Stimulated activated CD8-positive, alpha-beta memory T cell treated with anti-CD3 and anti-CD28 coated beads, Interleukin-12 subunit alpha, Interleukin-12 subunit beta, amount 100 ng/mL, for 1 hour (primary cell): Measurements from ENCODE around the gene TSPAN32.
"Not testable (repeated sequence)": the region's sequence is repeated elsewhere in the genome, so short reads cannot be mapped to it uniquely, and the experiment has no call there.

Source experiments
- DNase-seq: peaks from one replicate; pipeline ENCODE4 v3.0.0-alpha.2; 2020; ENCODE audit warnings: low read depth

TSPAN32 gene

DNA sequence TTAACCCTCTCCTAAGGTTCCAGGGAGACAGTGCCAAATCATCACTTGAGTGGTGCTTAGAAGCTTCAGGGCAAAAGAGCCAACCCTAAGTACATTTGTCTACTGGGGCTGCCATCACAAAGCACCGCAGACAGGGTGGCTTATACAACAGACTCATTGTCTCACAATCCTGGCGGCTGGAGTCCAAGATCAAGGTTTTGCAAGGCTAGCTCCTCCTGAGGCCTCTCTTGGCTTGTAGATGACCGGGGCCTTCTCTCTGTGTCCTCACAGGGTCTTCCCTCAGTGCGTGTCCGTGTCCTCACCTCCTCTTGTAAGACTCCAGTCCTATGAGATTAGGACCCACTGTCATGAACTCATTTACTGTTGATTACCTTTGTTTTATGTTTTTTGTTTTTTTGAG lies 41.2 kb downstream of the TSPAN32 start:
- DNase-seq = no peak

DNA sequence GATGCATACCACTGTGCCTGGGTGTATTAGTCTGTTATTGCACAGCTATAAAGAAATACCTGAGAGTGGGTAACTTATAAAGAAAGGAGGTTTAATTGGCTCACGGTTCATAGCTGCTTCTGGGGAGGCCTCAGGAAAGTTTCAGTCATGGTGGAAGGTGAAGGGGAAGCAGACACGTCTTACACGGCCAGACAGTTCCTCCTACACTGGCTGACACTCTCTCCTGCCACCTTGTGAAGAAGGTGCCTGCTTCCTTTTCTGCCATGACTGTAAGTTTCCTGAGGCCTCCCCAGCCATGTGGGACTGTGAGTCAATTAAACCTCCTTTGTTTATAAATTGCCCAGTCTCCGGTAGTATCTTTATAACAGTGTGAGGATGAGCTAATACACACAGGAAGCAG lies 41.7 kb downstream of the TSPAN32 start:
- DNase-seq = no peak

DNA sequence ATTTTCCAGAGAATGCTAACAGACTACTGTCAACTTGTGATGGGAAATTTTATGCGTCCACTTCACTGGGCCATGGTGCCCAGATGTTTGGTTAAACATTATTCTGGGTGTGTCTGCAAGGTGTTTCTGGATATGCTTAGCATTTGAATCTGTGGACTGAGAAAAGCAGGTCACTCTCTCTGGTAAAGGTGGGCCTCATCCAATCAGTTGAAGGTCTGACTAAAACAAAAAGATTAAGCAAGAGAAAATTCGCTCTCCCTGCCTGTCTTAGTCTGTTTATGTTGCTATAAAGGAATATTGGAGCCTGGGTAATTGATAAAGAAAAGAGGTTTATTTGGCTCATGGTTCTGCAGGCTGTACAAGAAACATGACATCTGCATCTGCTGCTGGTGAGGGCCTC lies 43.2 kb downstream of the TSPAN32 start:
- no peak for DNase-seq

DNA sequence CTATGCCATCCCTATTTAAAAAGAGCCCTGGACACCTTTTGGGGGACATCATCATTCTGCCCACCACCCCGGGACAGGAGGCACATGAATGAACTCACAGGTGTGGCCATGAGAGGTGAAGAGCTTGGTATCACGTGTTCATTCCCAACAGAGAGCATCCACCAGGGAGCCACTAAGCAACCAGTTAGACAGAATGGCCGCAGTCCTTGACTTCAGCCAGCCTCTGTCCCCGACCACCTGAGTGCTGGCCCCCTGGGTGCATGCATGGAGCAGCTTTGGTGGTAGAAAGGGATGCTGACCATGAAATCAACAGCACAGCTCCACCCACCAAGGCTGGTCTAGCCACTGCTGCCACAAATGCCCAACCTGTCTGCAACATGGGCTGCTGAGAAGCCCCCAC lies 44.2 kb downstream of the TSPAN32 start:
- no peak for DNase-seq

DNA sequence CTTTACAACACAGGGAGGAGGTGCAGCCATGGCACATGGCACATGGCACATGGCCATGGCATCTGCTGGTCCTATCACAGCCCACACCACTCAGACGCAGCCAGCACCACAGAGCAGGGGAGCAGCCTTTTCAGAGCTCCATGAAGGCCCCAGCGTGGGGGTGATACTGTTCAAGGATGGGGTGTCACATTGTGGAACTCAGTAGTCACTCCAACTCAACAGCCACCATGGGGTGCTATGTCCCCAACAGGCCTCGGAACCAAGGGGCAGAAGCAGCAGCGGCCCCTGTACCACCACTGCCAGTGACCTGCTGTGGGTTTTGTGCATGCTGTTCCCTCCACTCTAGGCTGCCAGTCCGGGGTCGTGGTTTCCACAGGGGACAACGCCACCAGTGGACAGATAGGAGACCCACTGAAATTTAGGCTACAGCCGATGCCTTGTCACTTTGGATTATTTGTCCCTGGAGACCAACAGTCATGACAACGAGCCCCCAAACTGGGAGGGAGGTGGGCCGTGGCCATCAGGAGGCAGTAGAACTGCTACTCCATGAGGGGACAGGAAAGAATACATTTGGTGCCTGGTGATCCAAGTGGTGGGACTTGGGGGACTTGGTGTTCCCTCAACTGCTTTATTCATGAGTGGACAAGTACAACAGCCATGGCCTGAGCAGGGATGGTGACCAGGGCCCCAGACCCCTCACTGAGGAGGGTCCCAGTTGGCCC lies 44.9 kb downstream of the TSPAN32 start:
- no peak for DNase-seq

DNA sequence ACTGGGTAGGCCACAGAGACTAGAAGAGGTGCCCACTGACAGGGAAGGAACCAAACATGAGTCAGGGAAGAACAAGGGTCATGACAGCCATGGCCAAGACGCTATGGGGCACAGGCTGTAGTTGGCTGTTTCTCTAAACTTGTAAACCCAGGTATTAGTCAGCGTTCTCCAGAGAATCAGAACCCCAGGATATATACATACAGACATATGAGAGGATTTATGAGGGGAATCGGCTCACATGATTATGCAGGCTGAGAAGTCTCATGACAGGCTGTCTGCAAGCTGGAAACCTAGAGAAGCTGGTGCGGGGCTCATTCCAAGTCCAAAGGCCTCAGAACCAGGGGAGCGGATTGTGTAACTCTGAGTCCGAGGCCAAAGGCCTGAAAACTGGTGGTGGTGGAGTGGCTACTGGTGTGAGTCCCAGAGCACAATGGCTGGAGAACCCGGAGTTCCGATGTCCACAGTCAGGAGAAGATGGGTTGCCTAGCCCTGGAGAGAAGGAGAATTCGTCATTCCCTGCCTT lies 45.6 kb downstream of the TSPAN32 start:
- no peak for DNase-seq

DNA sequence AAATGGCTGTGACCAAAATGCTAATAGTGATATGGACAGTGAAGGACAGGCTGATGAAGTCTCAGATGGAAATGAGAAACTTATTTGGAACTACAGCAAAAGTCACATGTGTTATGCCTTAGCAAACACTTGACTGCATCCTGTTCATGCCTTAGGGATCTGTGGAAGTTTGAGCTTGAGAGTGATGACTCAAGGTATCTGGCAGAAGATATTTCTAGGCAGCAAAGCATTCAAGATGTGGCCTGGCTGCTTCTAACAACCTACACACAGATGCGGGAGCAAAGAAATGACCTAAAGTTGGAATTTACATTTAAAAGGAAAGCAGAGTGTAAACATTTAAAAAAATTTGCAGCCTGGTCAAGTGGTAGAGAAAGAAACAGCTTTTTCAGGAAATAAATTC lies 47.2 kb downstream of the TSPAN32 start:
- DNase-seq = no peak

DNA sequence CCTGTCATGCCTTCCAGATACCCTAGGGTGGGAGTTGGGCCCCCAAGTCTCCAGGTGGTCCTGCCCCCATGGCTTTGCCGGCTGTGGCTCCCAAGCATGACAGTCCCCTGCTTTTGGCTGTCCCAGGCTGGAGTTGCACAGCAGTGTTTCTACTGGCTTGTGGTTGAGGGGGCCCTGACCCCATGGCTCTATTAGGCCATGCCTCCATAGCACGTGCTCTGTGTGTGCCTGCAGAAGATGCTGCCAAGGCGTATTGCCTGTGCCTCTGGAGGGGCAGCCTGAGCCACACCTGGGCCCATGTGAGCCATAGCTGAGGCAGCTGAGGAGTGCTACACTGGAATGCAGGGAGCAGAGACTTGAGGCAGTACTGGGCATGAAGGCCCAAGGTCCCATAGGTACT lies 49.9 kb downstream of the TSPAN32 start:
- DNase-seq = no peak

DNA sequence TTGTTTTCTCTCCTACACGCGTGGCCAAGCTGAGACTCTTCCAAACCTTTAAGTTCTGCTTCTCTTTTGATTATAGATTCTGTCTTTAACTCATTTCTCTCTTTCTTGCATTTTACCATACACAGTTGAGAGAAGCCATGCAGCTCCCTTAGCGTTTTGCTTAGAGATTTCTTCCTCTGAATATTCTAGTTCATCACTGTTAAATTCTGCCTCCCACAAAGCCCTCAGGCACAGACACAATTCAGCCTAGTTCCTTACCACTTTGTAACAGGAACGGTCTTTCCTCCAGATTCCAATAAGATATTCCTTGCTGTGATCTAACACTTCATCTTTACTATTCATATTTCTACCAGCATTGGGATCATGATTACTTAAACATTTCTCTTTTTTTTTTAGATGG lies 50.6 kb downstream of the TSPAN32 start:
- DNase-seq = no peak

DNA sequence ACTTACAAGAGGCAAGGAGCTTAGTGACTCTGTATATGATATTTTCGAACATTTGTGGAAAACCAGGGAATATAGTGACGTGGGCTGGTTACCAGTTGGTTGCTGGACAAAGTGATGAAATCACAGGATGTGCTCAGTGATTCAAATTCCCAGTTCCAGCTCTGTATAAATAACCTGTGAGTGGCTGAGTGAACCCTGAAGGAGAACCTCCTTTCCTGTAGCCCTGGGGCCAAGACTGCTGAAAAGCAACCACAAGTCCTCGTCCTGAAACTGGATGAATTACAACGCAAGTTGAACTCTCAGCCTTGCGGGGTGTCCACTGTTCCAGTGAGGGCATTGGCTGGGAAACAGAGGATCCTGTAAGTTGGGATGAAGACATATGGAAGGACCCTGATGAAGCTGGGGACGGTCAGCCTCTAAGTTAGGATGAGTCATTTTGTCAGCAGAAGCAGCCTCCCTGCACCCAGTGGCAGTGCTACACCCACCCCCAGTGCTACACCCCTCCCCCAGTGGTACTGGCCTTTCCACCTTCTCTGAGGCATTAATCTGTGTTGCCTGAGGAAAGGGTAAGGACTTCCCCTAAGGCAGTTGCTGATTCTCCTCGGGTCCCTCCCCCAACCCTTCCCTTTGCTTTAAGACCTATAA lies 53.3 kb downstream of the TSPAN32 start:
- DNase-seq = no peak

DNA sequence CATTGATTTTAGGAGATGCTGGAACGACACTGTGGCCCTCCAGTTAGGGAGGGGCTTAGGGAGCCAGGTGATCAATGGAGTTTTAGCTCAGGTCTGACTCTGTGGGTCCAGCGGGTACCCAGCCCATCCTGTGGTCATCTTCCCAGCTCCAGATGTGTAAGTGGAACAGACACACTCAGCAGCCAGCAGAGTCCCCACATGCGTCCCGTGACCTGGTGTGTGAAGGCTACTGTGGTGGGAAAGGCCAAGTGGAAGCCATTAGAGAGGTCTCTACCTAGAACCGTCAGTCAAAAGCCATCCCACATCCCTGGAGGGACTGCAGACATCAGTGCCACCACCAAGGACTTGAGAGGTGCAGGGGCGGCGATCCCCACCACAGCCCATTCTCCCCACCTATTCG lies 55.4 kb downstream of the TSPAN32 start:
- no peak for DNase-seq

DNA sequence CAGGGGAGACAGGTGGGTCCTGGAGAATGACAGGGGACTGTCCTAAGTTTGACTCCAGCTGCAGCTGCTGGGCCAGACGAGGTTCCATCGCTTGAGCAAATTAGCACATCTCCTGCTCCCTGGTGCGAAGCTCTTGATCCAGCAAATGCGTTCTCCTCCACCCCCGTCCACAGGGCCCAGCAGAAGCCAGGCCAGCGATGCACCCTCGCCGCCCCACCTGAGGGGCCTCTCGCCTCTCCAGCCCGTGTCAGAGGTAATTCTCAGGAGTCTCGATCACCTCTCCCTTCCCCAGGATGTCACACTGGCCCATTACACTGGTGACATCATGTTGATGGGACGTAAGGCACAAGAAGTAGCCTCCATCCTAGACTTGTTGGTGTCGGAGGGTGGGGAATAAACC lies 55.8 kb downstream of the TSPAN32 start:
- DNase-seq = not testable (repeated sequence)

DNA sequence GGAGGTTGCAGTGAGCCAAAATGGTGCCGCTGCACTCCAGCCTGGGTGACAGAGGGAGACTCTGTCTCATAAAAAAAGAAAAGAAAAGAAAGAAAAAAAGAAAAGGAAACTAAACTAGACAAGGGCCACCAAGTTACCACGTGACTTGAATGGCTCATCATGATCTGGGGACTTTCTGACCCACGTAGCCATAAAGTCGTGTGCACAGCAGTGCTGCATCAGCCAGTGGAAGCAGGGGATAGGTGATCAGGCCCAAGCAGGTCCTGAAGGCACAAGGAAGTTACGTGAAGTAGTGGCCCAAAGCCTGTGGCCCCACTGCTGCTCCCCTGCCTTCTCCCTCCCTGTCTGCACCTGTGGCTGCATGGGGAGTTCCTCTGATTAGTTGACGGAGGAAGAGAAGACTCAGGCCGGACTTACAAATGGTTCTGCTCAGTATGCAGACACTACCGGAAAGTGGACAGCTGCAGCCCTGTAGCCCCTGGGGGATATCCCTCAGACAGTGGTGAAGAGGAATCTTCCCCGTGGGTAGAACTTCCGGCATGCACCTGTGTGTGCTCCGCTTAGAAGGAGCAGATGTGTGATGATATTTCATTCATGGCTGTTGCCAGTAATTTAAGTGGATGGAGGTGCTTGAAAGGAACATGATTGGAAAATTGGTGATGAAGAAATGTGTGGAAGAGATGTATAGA lies 57.1 kb downstream of the TSPAN32 start:
- DNase-seq = no peak

DNA sequence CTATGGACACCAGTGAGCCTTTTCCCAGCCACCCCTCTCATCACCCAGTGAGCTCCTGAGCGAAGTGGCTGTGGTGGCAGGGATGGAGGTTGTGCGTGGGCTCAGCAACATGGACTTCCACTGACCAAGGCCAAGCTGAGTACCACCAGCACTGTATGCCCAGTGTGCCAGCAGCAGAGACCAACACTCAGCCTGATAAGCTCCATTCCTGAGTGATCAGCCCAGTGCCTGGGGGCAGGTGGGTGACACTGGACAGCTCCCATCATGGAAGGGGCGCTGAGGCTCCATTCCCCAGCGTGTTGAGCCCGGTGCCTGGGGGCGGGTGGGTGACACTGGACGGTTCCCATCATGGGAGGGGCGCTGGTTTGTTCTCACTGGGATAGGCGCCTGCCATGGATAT lies 57.7 kb downstream of the TSPAN32 start:
- DNase-seq = no peak

DNA sequence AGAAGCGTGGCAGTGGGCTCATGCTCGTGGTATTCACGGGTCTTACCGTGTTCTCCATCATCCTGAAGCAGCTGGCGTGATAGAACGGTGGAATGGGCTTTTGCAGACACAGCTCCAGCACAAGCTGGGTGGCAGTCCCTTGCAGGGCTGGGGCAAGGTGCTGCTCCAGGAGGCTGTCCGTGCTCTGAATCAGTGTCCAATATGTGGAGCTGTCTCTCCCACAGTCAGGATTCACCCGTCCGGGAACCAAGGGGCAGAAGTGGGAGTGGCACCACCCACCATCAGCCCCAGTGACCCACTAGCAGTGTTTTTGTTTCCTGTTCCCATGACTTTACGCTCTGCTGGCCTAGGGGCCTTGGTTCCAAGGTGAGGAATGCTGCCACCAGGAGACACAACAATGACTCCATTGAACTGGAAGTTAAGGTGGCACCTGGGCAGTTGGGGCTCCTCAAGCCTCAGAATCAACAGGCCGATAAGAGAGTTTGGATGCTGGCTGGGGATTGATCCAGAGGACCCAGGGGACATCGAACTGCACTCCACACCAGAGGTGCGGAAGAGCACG lies 58.3 kb downstream of the TSPAN32 start:
- DNase-seq = no peak

DNA sequence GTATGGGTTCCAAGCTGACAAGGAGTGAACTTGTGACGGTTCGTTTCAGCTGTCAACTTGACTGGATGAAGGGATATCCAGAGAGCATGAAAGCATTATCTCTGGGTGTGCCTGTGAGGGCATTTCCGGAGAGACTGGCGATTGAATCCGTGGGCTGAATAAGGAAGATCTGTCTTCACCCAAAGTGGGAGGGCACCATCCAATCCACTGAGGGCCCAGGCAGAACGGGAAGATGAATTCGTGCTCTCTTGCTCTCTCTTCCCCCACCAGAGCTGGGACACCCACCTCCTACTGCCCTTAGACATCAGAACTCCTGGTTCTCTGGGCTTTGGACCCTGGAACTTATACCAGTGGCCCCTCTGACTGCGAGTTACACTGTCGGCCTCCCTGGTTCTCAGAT lies 59.8 kb downstream of the TSPAN32 start:
- no peak for DNase-seq

DNA sequence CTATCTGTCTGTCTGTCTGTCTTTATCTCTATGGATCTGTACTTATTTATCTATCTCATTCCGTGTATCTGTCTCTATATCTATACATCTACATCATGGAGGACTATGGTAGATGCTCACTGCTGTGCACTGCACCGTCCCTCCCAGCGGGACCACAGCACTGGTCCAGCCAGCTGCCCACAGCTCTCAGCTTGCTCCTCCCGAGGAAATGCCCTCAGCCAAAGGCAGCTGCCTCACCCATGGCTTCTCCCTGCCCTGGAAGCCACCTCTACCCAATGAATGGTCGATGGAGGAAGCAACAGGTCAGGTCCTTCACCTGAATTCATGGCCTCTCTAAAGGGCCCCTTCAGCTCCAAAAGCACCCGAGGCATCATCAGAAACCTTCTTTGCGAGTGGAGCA lies 60.6 kb downstream of the TSPAN32 start:
- no peak for DNase-seq

DNA sequence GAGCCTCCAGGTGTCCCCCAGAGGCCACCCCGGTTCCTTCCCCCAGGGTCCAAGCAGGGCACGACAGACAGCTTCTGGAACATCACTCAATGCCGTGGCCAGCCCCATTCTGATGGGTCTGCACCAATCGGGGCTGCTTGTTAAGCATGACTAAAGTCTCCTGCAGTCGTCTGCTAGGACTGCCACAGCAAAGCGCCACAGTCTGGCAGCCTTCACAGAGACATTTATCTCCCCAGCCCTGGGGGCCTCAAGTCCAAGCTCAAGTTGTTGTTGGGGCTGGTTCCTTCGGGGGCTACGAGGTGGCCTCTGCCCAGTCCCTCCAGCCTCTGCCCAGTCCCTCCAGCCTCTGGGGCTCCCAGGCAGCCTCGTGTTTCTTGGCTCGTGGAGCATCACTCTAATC lies 61.3 kb downstream of the TSPAN32 start:
- no peak for DNase-seq

DNA sequence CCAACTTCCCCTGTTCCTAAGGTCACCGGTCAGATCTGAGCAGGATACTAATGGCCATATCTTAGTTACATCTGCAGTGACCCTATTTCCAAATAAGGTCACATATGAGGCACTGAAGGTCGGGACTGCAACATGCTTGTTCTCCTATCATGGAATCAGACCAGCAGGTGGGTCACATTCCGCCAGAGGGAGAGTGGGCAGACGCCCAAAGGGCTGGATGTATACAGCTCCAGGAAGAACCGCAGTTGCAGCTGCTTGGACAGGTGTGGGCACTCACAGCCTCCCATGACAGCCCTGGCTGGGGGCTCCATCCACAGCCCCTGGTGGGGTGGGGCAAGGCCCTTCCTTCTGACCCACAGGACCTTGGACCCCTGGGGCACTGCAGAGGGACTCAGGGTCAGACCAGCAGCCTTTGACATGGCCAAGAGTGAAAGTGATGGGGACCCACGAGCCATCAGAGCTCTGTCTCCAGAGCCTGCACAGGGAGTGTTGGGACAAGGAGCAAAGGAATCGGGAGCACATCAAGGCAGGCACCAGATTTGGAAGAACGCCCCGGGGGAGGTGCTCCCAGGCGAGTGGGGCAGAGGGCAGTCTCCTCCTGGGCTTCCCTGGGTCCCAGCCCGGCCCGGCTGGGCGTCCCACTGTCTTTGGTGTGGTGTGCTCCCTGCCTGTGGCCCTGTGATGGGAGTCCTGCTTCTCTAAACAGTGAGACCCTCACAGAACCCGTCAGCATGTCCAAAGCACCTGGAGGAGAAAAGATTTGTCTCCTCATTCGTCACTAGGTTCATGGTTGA lies 62.0 kb downstream of the TSPAN32 start:
- no peak for DNase-seq

DNA sequence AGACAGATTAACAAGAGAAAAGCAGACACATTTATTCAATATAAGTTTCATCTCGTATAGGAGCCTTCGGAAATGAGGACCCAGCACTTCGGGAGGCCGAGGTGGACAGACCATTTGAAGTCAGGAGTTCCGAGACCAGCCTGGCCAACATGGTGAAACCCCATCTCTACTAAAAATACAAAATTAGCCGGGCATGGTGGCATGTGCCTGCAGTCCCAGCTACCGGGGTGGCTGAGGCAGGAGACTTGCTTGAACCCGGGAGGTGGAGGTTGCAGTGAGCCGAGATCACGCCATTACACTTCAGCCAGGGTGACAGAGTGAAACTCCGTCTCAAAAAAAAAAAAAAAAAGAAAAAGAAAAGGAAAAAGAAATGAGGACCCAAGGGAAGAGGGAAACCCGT lies 62.6 kb downstream of the TSPAN32 start:
- not testable (repeated sequence) for DNase-seq

DNA sequence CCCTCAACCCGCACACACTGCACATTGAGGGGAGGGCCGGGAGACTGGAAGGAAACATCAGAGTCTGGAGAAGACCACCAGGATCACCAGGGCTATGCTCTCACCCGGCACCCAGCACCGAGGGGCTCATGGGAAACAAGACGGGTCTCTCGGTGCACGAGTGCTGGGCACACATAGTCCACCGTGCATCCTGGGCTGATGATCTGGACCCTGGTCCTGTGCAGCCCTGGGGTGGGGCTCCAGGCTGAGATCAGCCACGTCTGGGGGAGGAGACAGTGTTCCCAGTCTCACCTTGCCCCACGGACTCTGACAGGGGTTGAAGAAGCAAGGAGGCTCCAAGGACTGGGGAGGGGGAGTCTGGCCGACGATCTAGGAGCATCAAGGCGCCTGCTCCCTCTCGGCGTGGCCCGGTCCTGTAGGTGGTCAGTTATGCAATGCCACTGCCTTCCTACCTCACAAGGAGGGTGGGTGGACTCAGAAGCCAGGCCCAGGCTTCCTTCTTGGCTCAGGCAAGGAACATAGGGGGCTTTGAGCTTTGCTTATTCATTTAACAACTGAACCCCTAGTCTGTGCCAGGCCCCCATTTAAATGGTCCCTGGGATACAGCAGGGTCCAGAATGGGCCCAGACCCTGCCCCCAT lies 63.9 kb downstream of the TSPAN32 start:
- DNase-seq = no peak

DNA sequence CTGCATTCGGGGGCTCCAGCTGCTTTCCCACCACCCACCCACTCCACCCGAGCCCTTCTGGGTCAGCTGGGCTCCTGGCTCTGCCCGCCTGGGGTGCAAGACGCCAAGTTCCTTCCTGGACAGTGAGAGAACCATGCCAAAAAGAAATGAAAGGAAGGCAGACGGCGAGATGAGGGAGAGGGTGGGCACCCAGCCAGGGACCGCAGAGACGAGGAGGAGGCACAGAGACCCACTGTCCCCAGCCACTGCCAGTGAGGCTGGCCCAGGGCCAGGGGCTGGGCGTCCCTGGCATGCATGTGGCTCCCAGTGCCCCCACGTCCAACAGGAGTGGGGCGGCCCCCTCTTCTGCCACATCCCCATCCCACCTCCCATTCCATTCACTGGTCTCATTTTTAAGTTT lies 64.5 kb downstream of the TSPAN32 start:
- DNase-seq = no peak
